ENCODE measurements around the gene FAM184A.
"Not testable (repeated sequence)": the region's sequence is repeated elsewhere in the genome, so short reads cannot be mapped to it uniquely, and the experiment has no call there.

FAM184A gene
- long read RNA-seq, donor 1 = 0 reads
- long read RNA-seq, donor 2 = 0 reads
- long read RNA-seq, donor 3 = 0 reads
- long read RNA-seq, donor 4 = 0 reads
- long read RNA-seq, donor 5 = 0 reads
- long read RNA-seq, donor 6 = 0 reads
- long read RNA-seq, donor 7 = 0 reads
- long read RNA-seq, donor 8, full-length matches to known transcripts = 1 of 1 reads
- long read RNA-seq, donor 8, partial matches to known transcripts = 0 of 1 reads
- long read RNA-seq, donor 8, other reads (novel, unspliced or antisense) = 0 of 1 reads

GRCh38 chr6:119078376-119079282 lies at the start of gene FAM184A:
FAM184A (minus strand) TSS chr6:119078664; CDS start chr6:119078299, 365 bp downstream.
- DNase-seq = peak; percentile 79

GRCh38 chr6:119127627-119128026 lies 49.2 kb upstream of the FAM184A start:
- DNase-seq = no peak

DNA sequence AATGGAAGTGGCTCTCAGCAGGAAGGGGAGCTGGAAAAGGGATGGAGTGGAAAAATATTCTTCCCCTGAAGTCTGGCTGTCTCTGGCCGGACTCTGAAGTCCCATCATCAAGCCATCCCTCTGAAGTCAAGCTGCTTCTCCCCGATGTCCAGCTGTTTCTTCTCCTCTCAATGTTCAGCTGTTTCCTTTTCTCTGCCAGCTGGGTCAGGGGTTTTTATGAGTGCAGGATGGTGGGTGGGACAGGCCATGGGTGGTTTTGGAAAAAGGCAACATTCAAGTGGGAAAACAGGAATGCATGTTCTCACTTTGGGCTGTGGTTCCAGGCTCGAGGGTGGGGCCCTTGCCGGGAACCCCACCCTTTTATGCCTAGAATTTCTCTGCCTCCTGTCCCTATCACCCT lies 48.4 kb upstream of the FAM184A start:
- no peak for DNase-seq

DNA sequence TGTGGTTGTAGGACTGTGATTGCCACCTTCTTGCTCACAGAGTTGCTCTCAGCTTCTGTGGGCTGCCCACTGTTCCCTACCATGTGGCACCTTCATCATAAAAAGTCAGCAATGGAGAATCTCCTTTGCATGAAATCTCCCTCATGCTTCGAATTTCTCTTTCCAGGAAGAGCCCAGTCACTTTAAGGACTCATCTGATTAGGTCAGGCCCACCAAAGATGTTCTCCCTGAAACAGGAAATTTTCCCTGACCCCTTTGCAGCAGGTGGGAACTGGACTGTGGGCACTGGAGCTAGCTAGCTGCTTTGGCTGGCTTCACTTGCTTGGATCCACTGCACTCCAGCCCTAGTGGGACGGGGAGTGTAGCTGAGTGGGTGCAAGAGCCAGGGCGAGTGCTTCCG lies 47.7 kb upstream of the FAM184A start:
- no peak for DNase-seq

DNA sequence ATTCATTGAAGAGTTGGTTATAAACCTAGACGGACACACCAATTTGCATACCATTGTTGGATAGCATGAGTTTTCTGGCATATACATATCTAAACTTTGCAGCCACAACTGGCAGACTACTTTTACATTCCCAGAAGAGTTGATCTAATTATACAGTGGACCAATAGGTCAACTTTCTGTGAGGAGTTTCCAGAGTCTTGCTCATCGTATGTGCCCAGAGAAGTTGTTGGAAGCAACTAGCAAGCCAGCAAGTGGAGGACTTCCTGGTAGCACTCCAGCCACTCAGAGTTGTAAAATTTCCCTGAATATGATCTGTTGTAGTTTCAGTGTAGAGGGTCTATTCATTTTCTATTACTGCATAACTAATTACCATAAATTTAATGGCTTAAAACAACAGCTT lies 47.1 kb upstream of the FAM184A start:
- DNase-seq = no peak

- no peak for DNase-seq
These were observed 45.8 kb upstream of the FAM184A start for GRCh38 chr6:119124079-119124824.

DNA sequence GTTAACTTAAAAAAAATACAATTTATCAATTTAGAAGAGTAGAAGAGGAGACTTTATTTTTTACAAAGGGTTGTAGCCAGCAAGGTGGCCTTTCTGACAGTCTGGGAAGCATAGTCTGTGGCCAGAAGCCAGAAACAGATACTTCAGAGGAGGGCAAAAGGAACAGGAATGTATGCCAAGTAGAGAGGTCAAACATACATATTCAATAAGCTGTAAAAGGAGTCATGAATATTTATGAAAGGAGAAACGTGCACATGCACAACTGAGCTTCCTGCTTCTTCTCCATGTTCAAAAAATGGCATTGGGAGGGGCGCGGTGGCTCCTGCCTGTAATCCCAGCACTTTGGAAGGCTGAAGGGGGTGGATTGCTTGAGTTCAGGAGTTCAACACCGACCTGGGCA lies 43.9 kb upstream of the FAM184A start:
- no peak for DNase-seq

DNA sequence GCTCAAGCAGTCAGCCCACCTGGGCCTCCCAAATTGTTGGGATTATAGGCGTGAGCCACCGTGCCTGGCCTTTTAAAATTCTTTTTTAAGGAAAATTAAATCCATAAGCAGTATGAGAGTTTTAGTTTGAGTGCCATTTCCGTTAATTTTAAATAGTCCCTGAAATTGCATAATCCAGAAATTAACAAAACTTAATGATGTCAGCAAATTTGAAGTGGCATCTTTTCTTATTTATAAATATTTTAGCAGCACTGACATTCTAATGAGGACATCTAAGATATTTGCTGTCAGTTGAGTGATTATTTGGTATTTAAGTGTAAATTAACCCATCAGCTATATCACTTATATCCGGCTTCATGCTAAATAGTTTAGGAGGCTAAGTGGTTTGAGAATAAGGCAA lies 42.9 kb upstream of the FAM184A start:
- no peak for DNase-seq

DNA sequence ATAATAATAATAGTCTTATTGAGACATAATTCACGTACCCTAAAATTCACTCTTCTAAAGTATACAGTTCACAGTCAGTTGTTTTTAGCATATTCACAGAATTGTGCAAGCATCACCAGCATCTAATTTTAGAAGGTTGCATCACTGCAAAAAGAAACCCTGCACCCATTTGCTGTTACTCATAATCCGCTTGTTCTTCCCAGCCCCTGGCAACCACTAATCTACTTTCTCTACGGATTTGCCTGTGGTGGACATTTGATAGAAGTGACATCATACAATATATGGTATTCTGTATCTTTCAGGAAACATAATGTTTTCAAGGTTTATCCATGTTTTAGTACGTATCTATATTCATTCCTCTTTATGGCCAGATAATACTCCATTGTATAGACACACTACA lies 41.5 kb upstream of the FAM184A start:
- DNase-seq = no peak

DNA sequence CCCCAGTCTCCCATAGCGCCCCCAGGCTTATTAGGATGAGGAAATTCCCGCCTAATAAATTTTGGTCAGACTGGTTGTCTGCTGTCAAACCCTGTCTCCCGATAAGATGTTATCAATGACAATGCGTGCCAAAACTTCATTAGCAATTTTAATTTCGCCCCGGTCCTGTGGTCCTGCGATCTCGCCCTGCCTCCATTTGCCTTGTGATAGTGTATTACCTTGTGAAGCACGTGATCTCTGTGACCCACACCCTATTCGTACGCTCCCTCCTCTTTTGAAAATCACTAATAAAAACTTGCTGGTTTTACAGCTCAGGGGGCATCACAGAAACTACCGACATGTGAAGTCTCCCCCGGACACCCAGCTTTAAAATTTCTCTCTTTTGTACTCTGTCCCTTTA lies 40.6 kb upstream of the FAM184A start:
- not testable (repeated sequence) for DNase-seq

DNA sequence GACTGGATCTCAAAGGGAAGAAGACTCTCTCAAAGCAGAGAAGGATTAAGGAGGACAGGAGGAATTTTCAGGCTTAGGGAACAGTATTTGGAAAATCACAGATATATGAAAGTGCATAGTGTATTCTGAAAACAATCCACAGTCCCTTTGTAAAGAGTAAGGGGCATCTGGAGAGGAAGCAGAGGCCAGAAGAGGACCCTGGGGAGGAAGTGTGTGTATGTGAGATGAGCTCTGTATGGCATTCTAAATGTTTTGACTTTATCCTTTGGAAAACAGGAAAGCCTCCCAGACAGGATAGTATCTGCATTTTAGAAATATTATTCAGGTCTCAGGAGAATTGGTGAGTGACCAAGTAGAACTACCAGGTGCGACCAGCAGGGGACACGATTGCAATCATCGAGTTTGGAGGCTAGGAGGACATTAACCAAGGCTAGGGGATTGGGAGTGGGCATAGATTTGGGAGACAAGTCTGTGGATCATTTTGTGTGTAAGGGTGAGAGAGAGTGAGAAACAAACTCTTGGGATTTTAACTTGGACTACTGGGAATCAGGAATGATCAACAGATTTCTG lies 38.3 kb upstream of the FAM184A start:
- no peak for DNase-seq

- DNase-seq = no peak
These were observed 35.5 kb upstream of the FAM184A start for GRCh38 chr6:119113961-119114360.

- DNase-seq = no peak
These were observed 34.5 kb upstream of the FAM184A start for GRCh38 chr6:119112812-119113530.

GRCh38 chr6:119110601-119111548 lies 32.4 kb upstream of the FAM184A start:
- DNase-seq = peak; percentile 27

DNA sequence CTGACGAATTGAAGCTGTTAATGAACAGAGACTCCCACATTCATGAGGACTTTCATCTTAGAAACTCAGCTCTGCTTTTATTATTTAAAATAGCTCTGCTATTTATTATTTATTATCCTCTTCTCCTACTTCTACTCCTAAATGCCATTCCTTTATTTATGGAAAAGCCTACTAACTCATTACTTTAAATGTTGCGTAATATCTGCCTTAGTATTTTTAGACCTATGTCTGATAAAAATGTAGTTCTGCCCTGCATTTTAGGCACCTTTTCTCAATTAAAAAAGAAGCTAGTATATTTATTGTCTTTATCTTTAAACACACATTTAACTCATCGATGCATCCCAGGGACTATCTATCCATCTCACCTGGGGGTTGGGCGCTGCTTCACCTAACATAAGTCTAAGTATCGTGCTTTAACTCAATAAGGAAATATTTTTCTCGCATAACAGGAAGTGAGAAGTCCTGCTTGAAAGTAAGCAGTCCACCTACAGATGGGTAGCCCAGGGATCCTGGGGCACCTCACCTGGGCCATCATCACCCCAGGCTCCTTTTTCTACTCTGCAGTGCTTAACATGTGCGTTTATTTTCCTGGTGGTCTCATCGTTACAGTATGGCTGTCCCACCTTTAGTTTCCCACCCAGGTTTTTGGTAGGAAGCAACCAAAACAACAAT lies 31.3 kb upstream of the FAM184A start:
- DNase-seq = no peak

DNA sequence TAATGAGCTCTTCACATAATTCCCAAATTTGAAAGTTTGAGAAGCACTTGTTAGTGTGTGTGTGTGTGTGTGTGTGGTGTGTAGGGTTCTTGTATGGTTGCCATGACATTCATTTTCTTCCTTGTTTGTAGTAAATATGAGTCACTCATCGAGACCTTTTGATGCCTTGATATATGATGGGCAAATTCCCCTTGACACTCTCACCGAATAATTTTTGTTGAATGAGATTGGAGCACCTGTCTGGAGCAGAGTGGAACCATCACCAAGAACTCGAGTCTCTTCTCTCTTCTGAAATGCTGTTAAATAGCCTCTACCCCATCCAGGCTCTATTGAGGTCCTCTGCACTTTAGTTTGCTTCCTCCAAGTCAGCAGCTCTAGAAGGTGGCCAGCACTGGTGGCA lies 29.6 kb upstream of the FAM184A start:
- DNase-seq = no peak

- no peak for DNase-seq
These were observed 26.8 kb upstream of the FAM184A start for GRCh38 chr6:119105282-119105681.

DNA sequence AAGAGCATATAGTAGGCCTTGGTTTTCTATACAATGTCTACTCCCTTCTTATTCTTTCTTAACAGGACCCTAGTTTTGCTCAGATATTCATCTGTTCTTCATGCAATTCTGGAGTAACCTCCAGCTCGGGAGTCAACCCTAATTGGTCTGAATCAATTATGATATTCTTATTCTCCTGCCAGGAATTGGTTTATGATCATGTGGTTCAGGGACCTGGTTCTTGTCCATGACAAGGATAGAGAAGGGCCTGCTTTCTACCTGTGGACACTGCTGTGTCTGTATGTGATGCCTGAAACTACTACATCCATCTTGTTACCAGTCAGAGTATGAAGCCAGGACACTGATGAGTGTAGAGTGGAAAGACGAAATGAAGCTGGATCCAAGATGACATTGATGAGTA lies 24.4 kb upstream of the FAM184A start:
- DNase-seq = no peak

DNA sequence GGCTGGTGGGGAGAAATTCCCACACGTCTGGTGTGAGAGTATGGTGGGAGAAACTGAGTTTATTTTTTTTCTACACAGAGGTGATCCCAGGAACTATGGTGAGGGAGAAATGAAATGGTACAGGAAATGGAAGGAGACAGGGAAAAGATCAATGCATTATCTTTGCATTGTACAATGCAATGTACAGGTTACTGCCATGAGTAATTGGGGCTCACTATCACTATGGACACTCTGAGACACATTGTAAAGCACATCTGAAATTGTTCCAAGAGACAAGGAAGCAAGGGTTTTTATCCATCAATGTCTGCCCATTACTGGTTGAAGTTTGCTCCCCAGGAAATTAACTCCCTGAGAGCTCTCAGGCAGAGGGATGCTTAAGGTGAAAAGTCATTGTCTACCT lies 21.7 kb upstream of the FAM184A start:
- DNase-seq = no peak

DNA sequence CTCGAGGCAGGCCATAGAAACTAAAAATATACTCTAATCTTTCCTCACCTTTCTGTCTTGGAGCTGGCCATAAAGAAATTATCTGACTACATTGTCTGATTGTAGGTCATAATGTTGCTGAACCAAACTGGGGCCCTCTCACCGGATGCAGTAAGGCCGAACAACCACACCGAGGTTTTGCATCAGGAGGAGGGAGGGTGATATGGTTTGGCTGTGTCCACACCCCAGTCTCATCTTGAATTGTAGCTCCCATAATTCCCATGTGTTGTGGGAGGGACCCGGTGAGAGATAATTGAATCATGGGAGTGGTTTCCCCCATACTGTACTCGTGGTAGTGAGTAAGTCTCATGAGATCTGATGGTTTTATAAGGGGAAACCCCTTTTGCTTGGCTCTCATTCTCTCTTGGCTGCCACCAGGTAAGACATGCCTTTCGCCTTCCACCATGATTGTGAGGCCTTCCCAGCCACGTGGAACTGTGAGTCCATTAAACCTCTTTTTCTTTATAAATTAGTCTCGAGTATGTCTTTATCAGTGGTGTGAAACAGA lies 19.4 kb upstream of the FAM184A start:
- not testable (repeated sequence) for DNase-seq
